HG02870 (cell line): Measurements from ENCODE around the gene CCR9.
"Not testable (repeated sequence)": the region's sequence is repeated elsewhere in the genome, so short reads cannot be mapped to it uniquely, and the experiment has no call there.

ENCODE experiments used
- ATAC-seq: cut with Tn5 transposase; IDR thresholded peaks from one replicate; pipeline ENCODE4 v1.9.1; 2021; ENCODE audit warnings: mild to moderate bottlenecking, moderate library complexity; ENCODE audit not compliant: unreplicated experiment

The CCR9 gene

GRCh38 chr3:45885979-45886705 is at the start of gene CCR9:
TSS of gene CCR9 (plus strand) at chr3:45886543. CDS start at chr3:45894934, 8,391 bp downstream.
- ATAC-seq = no peak

GRCh38 chr3:45838466-45838865 is 47.9 kb upstream of the CCR9 start:
- no peak for ATAC-seq

GRCh38 chr3:45841420-45841756 is 45.0 kb upstream of the CCR9 start:
- no peak for ATAC-seq

GRCh38 chr3:45841757-45842491 is 44.4 kb upstream of the CCR9 start, which contains the start of gene LZTFL1:
TSS of gene LZTFL1 (minus strand) at chr3:45842119. CDS start at chr3:45841991, 128 bp downstream.
- peak; percentile 96 for ATAC-seq

- ATAC-seq = no peak
These were observed 43.3 kb upstream of the CCR9 start for GRCh38 chr3:45842851-45843625.

GRCh38 chr3:45844616-45845015 is 41.7 kb upstream of the CCR9 start:
- ATAC-seq = no peak

- no peak for ATAC-seq
These were observed 38.0 kb upstream of the CCR9 start for GRCh38 chr3:45848392-45848791.

- no peak for ATAC-seq
These were observed 33.5 kb upstream of the CCR9 start for GRCh38 chr3:45852828-45853227.

GRCh38 chr3:45856323-45856722 is 30.0 kb upstream of the CCR9 start:
- ATAC-seq = not testable (repeated sequence)

GRCh38 chr3:45857024-45857423 is 29.3 kb upstream of the CCR9 start:
- not testable (repeated sequence) for ATAC-seq

- ATAC-seq = no peak
These were observed 27.4 kb upstream of the CCR9 start for GRCh38 chr3:45858809-45859543.

- no peak for ATAC-seq
These were observed 25.9 kb upstream of the CCR9 start for GRCh38 chr3:45860481-45860880.

- peak; percentile 47 for ATAC-seq
These were observed 25.2 kb upstream of the CCR9 start for GRCh38 chr3:45861043-45861719.

- peak; percentile 70 for ATAC-seq
These were observed 21.4 kb upstream of the CCR9 start for GRCh38 chr3:45864760-45865519.

GRCh38 chr3:45865563-45865962 is 20.8 kb upstream of the CCR9 start:
- no peak for ATAC-seq

GRCh38 chr3:45868213-45868612 is 18.1 kb upstream of the CCR9 start:
- ATAC-seq = no peak

GRCh38 chr3:45868650-45869049 is 17.7 kb upstream of the CCR9 start:
- no peak for ATAC-seq

- ATAC-seq = no peak
These were observed 16.7 kb upstream of the CCR9 start for GRCh38 chr3:45869638-45870037.

GRCh38 chr3:45870099-45870498 is 16.2 kb upstream of the CCR9 start:
- ATAC-seq = no peak

- ATAC-seq = no peak
These were observed 14.6 kb upstream of the CCR9 start for GRCh38 chr3:45871780-45872179.
